ENCODE data around the gene THOC1.

DNA sequence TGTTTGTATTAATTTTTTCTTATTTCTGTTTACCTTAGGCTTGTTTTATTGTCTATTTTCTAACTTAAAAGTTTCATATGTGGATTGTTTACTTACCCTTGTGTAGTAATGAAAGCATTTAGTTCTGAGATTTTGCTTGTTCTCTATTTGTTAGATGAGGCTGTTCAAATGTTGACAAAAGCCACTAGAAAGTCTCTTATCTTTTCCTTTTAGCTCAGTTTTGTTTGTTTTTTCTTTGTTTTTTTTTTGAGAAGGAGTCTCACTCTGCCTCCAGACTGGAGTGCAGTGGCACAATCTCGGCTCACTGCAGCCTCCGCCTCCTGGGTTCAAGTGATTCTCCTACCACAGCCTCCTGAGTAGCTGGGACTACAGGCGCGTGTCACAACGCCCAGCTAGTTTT, 78.6 kb downstream of the THOC1 start:
- TF ChIP-seq, protein P1, sequence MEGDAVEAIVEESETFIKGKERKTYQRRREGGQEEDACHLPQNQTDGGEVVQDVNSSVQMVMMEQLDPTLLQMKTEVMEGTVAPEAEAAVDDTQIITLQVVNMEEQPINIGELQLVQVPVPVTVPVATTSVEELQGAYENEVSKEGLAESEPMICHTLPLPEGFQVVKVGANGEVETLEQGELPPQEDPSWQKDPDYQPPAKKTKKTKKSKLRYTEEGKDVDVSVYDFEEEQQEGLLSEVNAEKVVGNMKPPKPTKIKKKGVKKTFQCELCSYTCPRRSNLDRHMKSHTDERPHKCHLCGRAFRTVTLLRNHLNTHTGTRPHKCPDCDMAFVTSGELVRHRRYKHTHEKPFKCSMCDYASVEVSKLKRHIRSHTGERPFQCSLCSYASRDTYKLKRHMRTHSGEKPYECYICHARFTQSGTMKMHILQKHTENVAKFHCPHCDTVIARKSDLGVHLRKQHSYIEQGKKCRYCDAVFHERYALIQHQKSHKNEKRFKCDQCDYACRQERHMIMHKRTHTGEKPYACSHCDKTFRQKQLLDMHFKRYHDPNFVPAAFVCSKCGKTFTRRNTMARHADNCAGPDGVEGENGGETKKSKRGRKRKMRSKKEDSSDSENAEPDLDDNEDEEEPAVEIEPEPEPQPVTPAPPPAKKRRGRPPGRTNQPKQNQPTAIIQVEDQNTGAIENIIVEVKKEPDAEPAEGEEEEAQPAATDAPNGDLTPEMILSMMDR (IDR thresholded peaks at IDR 0.05; ENCODE audit: extremely low read depth in 1 of 2, insufficient read depth in 1 of 2, low read depth in 1 of 2, low read length in 2 of 2), result no peak
- no peak for TF ChIP-seq EZH2 (IDR thresholded peaks at IDR 0.05; ENCODE audit: borderline replicate concordance, low read depth, low read length, severe bottlenecking)
- TF ChIP-seq POLR2A (IDR thresholded peaks at IDR 0.05; ENCODE audit: low read depth, low read length), result no peak
- TF ChIP-seq POLR2AphosphoS5 (IDR thresholded peaks at IDR 0.05; ENCODE audit: insufficient read depth, low read depth, low read length), result no peak
- TF ChIP-seq, protein P2, sequence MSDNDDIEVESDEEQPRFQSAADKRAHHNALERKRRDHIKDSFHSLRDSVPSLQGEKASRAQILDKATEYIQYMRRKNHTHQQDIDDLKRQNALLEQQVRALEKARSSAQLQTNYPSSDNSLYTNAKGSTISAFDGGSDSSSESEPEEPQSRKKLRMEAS (IDR thresholded peaks at IDR 0.05; ENCODE audit: insufficient read depth, insufficient read length), result no peak
- TF ChIP-seq FOS (IDR thresholded peaks at IDR 0.05; ENCODE audit: borderline replicate concordance, insufficient read depth, low read length), result no peak
- TF ChIP-seq GATA2 (IDR thresholded peaks at IDR 0.05; ENCODE audit: insufficient read depth, insufficient read length, low read depth, low read length), result no peak
